GM19328 (cell line): ENCODE results near the gene ICA1.
"Not testable (repeated sequence)": the region's sequence is repeated elsewhere in the genome, so short reads cannot be mapped to it uniquely, and the experiment has no call there.

ENCODE experiments used
- ATAC-seq: cut with Tn5 transposase; IDR thresholded peaks from one replicate; pipeline ENCODE4 v1.9.1; 2021; ENCODE audit warnings: mild to moderate bottlenecking, moderate library complexity; ENCODE audit not compliant: unreplicated experiment

ICA1 gene

GRCh38 chr7:8109196-8110022, 152.6 kb downstream of the ICA1 start:
- ATAC-seq = no peak

GRCh38 chr7:8105449-8106095, 156.4 kb downstream of the ICA1 start:
- no peak for ATAC-seq

- ATAC-seq = no peak
Observed at GRCh38 chr7:8103282-8103681, 158.7 kb downstream of the ICA1 start.

GRCh38 chr7:8101292-8101691, 160.7 kb downstream of the ICA1 start:
- ATAC-seq = not testable (repeated sequence)

GRCh38 chr7:8094164-8095140, 167.5 kb downstream of the ICA1 start:
- no peak for ATAC-seq

GRCh38 chr7:8092140-8092539, 169.8 kb downstream of the ICA1 start:
- no peak for ATAC-seq

GRCh38 chr7:8089036-8089780, 172.8 kb downstream of the ICA1 start:
- no peak for ATAC-seq

GRCh38 chr7:8086239-8086638, 175.7 kb downstream of the ICA1 start:
- ATAC-seq = no peak

GRCh38 chr7:8085420-8085819, 176.5 kb downstream of the ICA1 start:
- no peak for ATAC-seq

- ATAC-seq = no peak
Observed at GRCh38 chr7:8084836-8085235, 177.1 kb downstream of the ICA1 start.

GRCh38 chr7:8082762-8083161, 179.2 kb downstream of the ICA1 start:
- no peak for ATAC-seq

- no peak for ATAC-seq
Observed at GRCh38 chr7:8078418-8078817, 183.5 kb downstream of the ICA1 start.

- no peak for ATAC-seq
Observed at GRCh38 chr7:8070451-8071180, 191.4 kb downstream of the ICA1 start.

GRCh38 chr7:8068892-8069686, 192.9 kb downstream of the ICA1 start:
- ATAC-seq = no peak

- no peak for ATAC-seq
Observed at GRCh38 chr7:8065356-8065813, 196.6 kb downstream of the ICA1 start.

GRCh38 chr7:8064828-8065227, 197.1 kb downstream of the ICA1 start:
- no peak for ATAC-seq

- ATAC-seq = no peak
Observed at GRCh38 chr7:8063706-8064297, 198.2 kb downstream of the ICA1 start.

GRCh38 chr7:8063300-8063699, 198.7 kb downstream of the ICA1 start:
- not testable (repeated sequence) for ATAC-seq
